AG08396 (cell line): ENCODE data around the gene HGS.
"Not testable (repeated sequence)": the region's sequence is repeated elsewhere in the genome, so short reads cannot be mapped to it uniquely, and the experiment has no call there.

ENCODE experiments used
- DNase-seq: peaks from one replicate; pipeline ENCODE4 v3.0.0; 2012; ENCODE audit warnings: low spot score, mixed read lengths

HGS gene

DNA sequence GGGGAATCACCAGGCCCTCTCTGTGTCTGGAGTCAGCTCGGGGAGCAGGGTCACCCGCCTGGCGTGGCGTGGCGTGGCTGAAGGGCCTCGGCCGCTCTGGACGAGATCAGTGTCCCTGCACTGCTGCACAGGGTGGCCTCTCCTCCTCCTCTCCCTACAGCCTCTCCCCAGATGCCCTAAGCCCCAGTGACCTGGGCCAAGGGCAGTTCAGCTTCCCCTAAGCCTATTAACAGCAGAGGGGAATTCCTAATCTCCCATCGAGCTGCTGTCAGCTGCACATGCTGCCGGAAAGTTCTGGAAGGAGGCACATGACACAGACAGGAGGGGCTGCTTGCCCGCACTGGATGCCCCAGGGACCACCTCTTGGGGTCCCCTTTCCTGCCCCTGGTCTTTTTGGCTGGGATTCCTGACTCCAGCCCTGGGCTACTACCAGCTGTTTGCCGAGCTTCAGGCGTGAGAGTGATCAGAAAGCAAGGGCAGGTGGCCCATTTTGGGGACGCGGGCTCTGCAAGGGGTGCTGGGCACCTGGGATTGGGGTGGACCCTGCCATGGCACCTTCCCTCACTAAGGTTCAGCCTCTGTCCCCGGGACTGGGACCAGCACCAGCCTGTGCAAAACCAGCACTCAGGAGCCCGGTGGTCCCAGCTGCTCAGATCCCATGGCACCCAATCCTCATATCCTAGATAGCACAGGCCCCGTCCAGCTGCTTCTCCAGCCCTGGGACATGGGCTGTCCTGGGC, 28.3 kb upstream of the HGS start:
- DNase-seq = no peak

DNA sequence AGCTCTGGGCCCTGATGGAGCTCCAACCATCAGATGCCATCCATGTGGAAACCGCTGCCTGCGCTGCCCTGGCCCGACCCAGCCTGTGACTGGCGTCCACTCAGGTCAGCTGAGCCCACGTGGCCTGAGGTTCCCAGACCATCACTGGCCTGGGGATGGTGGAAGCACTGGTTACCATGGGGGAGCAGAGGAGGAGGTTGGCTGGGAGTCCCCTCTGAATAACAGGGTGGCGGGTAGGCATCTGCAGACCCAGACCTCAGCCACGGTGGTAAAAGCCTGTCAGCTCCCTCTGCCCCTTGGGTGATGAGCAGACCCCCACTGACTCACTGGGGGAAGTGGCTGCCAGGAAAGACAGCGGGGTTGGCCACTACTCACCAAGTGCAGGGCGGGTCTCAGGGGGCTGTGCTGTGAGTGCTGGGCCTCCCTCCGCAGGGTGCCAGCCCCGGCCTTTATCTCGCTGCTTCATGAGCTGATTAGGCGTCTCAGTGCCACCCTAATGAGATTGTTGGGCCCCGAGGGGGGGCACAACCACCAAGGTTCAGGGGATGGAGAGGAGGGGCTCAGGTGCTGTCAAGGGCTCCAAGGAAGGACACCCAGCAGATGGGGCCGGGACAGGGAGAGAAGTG, 27.6 kb upstream of the HGS start, which contains the start of gene PDE6G:
Gene PDE6G, minus strand, starts transcription at position 425 of the 626 bp plus-strand sequence. CDS start 3,237 bp downstream, outside the sequence.
- DNase-seq = no peak

DNA sequence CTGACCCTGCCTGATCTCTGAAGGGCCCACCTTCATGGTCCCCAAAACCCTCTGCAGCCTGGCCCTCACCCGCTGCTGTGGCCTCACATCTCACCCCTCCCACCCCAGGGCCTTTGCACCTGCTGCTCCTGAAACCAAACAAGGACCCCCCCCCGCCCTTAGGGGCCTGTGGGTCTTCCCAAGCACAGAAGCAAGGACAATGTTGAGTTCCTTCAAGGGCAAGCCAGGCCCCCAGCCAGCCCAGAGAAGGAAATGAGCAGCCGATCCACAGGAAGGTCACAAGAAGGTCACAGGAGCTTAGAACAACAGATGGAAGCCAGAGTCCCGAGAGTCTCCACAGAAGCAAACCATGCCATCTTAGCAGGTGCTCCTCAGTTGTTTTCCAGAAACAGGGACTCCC, 27.0 kb upstream of the HGS start:
- DNase-seq = no peak

DNA sequence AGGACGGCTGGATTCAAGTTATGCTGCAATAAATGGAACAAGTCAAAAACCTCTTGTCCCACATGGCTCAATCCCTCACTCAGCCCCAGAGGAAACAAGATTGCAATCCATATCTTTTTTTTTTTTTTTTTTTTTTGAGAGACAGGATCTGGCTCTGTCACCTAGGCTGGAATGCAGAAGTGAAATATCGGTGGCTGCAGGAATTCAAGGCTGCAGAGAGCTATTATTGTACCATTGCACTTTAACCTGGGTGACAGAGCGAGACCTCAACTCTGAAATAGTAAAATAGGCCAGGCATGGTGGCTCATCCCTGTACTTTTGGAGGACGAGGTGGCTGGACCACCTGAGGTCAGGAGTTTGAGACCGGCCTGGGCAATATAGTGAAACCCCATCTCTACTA, 24.8 kb upstream of the HGS start:
- DNase-seq = no peak

DNA sequence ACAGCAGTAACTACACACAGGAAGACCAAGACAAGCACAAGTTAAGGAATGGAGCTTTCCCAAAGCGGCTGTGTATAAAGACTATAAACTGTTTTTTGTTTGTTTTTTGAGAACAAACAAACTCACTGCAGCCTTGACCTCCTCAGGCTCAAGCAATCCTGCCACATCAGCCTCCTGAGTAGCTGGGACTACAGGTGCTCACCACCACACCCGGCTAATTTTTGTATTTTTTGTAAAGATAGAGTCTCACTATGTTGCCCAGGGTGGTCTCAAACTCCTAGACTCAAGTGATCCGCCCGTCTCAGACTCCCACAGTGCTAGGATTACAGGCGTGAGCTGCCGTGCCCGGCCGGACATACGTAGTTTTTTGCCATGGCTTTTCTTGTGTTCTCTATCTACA, 23.4 kb upstream of the HGS start:
- DNase-seq = no peak

DNA sequence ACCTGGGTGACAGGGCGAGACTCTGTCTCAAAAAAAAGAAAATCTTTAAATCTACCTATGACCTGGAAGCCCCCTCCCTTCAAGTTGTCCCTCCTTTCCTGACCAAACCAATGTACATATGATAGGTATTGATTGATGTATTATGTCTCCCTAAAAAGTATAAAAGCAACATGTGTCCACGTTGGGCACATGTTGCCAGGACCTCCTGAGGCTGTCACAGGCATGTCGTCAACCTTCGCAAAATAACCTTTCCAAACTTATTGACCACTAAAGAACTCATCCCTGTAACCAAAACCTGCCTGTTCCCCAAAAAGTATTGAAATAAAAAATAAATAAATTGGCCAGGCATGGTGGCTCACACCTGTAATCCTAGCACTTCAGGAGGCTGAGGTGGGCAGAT, 21.8 kb upstream of the HGS start:
- DNase-seq = no peak

DNA sequence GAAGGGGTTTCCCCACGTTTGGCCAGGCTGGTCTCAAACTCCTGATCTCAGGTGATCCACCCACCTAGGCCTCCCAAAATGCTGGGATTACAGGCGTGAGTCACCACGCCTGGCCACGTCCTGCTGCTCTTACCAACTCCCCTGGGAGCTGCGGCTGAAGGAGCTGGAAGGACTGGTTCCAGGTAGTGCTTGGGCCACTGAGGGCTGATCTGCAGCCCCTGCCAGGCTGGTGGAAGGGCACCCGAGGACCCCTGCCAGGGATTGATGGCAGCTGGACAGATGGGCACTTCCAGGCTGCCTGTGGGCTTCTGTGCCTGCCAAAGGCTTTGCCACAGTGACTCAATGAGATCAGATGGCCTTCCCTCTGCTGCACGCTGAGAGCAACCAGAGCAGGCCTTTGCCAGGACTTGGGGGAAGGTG, 19.8 kb upstream of the HGS start:
- DNase-seq = no peak

DNA sequence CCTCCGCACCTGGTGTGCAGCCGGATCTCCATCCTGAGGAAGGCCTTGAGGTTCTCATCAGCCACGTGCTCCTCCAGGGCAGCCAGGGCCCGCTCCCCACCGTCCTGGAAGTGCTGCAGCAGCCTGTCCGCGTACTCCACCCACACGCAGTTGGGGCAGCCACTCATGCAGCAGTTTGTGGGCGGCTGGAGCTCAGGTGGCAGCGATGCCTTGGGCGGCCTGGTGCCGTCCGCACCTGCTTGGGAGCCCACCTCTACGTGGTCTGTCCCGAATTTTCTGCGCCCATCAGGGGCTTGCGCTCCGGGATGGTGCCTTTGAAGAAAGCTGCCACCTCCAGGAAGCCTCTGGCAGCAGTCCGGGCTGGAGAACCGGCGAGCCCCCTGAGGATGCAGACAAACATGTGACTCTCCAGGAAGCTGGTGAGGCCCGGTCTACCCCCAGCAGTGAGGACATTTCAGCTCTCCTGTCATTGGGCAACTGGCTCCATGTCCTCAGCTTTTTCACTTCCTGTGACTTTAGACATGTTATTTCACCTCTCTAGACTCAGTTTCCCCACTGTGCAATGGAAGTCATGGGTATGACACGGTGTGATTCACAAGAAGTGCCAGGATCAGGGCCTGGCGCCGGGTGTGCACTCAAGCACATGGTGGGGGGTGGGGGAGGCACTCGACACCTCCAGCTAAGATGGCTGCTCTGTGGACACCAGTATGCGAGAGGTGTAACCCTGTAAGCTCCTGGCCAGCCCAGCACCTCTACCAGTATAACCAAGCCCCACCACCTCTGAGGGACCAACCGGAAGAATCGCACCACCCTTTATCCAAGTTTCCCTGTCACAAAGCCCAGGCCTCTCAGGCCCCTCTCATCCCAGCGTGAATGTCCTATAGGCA, 18.4 kb upstream of the HGS start:
- DNase-seq = no peak

DNA sequence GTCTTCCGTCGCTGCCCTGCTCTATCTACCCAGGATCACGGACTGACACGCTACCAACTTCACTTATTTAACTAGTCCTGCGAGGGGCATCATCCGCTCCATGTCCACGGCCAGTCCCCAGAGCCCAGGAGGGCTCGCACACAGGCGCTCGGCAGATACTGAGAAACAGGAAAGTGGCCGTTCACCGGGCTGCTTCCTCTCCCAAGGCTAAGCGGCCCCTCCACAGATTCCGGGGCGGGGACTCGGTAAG, 17.8 kb upstream of the HGS start:
- no peak for DNase-seq

DNA sequence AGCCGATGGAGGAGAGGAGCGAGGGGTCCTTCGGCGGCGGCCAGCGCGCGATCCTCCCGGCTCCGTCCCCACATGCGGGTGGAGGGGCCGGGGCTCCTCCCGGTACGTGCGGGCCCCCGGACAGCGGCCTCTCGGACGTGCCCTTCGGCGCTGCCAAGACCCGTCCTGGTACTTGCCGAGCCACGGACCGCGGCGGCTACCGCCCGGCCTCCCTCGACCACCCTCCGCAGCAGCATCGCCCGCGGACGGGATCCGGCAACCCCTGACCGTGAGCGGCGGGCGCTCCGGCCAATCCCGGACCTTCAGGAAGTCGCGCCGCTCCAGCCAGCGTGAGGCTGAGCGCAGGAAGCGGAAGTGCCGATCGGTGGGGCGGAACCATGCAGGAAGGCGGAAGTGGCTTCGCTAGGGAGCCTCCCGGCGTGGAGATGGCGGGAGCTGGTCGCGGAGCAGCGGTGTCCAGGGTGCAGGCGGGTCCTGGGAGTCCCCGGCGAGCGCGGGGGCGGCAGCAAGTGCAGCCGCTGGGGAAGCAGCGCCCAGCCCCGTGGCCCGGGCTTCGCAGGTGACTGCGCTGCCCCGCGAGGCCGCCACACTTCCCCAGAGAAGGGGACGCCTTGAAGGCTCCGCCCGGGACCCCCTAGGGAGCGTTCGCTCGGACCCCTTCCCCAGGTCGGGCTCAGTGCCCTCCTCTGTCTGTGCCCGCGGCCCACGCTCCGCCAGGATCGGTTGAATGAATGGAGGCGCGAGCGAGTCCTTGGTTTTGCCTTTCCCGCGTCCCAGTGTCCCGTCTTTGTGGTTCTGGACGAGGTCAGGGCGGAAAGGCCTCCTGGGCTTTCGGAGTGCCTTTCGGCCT, 17.2 kb upstream of the HGS start, which contains the start of the genes CCDC137 and OXLD1:
Gene CCDC137, plus strand, starts transcription at position 396 of the 850 bp plus-strand sequence. Its CDS starts 30 bp downstream, at position 426.
Gene OXLD1, minus strand, starts transcription at position 264 of the 850 bp plus-strand sequence. Its CDS starts 28 bp downstream, at position 236.
- peak; percentile 99 for DNase-seq

DNA sequence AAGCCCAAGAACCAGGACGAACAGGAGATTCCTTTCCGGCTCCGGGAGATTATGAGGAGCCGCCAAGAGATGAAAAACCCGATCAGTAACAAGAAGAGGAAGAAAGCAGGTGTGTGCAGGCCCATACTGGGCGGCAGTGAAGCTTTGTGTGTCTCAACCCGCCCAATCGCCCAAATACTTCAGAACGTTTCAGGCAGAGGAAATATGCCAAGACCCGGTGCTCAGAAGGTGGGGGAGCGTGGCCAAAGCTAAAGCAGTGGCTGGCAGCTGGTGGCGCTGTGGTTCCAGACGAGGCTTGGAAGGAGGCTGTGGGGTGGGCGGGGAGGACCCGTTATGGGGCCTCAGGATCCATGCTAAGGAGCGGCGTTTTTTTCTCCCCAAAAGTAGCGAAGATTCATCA, 16.1 kb upstream of the HGS start:
- DNase-seq = no peak

DNA sequence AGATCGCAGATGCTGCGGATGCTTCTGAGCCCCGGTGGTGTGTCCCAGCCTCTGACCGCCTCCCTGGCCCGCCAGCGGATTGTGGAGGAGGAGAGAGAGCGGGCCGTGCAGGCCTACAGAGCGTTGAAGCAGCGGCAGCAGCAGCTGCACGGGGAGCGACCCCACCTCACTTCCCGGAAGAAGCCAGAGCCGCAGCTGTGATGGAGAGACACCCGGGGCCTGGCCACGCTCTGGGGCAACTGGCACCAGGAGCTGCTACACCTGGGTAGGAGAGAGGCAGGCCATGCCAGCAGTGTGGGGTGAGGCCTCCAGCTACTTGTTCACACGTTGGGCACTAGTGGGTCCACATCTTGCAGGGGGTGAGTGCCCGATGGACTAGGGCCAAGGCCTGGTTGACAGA, 11.3 kb upstream of the HGS start:
- DNase-seq = no peak

DNA sequence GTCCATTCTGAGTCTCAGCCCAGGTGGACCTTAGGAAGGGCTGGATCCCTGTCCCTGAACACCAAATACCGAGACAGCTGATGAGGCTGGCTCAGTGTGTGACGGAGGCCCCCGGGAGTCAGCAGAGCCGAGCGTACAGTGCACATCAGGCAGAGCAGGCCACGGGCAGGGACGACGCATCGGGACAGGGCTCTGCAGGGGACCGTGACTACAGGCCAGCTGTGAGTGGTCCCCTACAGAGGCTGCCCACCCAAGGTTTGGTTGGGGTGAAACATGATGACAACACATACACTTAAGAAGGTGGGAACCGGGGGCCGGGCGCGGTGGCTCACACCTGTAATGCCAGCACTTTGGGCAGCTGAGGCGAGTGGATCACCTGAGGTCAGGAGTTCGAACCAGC, 10.9 kb upstream of the HGS start:
- DNase-seq = no peak

DNA sequence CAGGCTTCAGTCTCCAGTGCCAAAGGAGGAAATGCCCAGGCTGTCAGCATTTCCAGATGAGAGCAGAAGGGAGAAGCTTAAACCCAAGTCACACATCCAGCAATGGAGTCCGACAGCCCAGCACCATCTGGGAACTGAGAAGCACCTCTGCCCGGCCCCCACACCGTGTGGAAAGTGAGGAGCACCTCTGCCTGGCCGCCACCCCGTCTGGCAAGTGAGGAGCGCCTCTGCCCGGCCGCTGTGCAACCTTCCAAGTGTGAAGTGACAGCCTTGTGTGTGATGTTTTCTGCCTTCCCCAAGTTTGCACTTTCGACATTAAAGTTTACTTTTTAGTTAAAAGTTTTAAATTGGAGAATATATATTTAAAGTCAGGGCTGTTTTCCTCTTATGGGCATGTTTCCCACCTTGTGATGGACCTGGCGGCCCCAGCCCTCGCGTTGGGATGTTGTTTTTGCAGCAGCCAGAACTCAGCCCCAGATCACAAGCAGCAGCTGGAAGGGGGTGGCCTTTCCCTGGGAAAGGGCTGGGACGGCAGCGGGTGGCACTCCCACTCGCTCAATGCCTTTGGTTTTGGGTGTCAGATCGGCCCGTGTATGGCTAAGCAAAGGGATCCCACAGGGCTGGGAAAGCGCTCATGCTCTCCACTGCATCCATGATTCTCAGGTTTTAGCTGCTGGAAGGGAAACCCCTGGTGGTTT, 10.1 kb upstream of the HGS start:
- no peak for DNase-seq

DNA sequence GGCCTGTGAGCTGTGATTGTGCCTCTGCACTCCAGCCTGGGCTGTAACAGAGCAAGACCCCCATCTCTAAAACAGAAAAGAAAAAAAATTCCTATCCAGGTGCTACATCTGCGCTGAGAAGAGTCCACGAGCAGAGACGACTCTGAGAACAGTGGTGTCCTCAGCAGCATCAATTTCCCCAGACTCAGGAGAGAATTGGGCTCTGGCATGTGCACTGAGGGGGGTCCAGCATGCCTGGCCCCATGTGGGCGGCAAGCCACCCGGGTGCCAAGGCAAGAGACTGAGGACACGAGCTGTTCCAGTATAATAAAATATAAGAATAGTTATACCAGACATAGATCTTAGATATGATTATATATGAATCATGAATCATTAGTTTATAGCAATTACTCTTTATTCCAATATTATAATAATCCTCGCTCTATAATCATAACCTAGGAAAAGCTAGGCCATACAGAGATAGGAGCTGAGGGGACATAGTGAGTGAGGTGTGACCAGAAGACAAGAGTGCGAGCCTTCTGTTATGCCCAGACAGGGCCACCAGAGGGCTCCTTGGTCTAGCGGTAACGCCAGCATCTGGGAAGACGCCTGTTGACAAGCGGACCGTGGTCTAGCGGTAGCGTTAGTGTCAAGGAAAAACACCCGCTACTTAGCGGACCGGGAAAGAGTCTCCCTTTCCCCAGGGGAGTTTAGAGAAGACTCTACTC, 8.1 kb upstream of the HGS start:
- not testable (repeated sequence) for DNase-seq

DNA sequence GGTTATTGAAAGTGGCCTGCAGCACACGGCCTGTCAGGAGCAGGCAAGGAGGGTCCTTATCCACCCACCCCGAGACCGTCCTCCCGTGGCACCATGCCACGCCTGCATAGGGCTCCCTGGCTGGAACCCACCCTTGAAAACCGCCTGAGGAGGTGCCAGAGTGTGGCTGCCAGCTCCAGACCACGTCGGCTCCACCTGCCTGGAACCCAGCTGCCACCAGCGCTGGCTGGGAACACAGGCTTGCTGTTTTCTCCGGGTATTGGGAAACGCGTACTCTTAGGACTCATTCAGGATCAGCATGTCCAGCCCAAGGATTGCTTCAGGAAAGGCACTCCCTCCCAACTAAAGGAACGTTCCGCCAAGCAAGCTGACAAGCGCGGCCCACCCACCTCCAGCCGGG, 6.9 kb upstream of the HGS start:
- DNase-seq = no peak

DNA sequence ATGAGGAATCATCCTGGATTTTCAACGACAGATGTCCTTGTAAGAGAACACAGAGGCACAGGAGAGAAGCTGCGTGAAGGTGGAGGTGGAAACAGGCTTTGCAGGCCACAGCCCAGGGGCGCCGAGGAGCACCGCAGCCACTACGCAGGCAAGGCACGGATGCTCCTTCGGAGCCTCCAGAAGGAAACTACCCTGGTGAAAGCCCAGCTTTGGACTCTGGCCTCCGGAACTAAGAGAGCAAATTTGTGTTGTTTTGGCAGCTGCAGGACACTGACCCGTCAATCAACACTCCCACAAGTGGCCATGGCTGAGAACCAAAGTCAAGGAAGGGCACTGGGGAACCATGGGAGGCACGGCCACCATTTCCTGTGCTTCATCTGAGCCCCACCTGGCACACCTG, 3.7 kb upstream of the HGS start:
- no peak for DNase-seq

DNA sequence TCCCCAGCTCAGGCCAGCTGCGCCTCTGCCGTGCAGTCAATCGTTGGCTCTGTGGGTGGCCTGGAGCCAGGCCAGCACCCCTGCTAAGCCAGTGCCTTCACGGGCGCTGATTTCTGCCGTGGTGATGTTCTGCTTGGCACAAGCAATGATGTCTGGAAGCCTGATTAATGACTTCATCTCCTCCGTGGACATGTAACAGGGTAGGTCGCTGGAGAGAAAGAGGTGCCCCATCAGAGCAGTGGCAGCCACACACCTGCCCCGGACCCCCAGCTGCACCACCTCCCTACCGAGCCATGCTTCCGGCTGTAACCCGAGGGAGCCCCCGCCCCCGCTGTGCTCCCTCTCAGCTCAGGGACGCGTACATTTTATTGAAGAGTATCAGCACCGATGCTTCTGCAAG, 2.1 kb upstream of the HGS start:
- no peak for DNase-seq

DNA sequence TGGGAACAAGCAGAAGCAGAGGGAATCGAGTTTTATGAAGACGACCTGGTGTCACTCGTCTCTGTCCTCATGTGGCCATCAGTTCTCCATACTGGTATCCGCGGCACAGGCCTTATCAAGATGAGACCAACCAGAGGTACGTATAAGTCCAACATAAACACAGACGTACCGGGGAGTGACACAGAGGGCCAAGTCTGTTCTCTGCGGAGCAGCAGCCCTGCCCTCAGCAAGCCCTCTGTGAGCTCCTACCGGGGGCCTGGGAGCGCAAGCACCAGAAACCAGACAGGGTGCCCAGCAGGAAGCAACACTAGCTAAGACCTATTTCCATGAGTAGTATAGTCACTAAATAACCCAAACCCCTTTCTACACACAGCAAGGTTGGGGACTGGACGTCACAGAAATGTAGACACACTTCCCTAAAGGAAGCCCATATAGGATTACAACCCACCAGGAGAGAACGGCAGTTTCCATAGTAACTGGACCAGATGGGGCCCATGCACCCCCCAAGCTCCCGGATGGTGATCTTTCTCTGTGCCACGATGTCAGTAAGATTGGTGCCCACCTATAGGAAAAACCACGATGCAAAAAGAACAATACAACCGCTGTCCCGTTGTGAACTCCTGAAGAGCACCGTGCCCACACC, 1.1 kb upstream of the HGS start:
- no peak for DNase-seq

DNA sequence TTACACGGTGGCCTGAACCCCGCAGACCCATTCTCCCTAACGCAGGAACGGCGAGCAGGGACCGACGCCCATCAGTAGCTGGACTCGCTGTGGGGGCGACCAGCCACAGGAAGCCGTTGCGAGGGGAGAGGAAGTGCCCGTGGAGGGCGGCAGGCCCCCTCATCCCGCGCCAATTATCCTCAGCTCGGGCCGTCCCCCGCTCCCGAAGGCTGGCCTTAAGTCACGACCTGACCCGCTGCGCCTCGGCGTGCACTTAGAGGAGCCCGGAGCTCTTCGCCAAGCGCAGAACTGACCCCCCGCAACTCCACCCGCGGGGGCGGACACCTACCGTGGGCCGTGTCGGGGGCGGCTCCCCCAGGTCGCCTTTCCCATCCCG, 615 bp upstream of the HGS start:
- DNase-seq = no peak
